Stomach (tissue), 9 donors: Measurements from ENCODE around the gene RGMA. TPM values are rescaled to one million over a fixed set of nuclear protein-coding genes. Genes with fewer than 3 reads are reported as not detected.

Source experiments
- DNase-seq, 2 donors: peaks; one replicate each; pipeline versions ENCODE4 v3.0.0 to v3.0.0-alpha.2; 2013 to 2019
- H3K27ac ChIP-seq, 5 donors: fragments of 200-600 bp in 4 of 5; sonication (generic) in 4 of 5; one replicate each; pipeline ENCODE4 v1.5.1; 2013 to 2019; ENCODE audit warnings: mild to moderate bottlenecking in 1 of 5, moderate library complexity in 1 of 5
- H3K27me3 ChIP-seq, 3 donors: fragments of 200-600 bp; sonication (generic); one replicate each; pipeline ENCODE4 v1.5.1; 2017 to 2019; ENCODE audit warnings: mixed run types in 1 of 3
- H3K36me3 ChIP-seq, 4 donors: fragments of 200-600 bp; sonication (generic); 1 replicate in 3 of 4; 2 replicates in 1 of 4; pipeline ENCODE4 v1.5.1; 2016 to 2019
- H3K4me1 ChIP-seq, 4 donors: fragments of 200-600 bp; sonication (generic); one replicate each; pipeline ENCODE4 v1.5.1; 2016 to 2019
- H3K4me3 ChIP-seq, 4 donors: fragments of 200-600 bp; sonication (generic) in 3 of 4; one replicate each; pipeline ENCODE4 v1.5.1; 2016 to 2019; ENCODE audit warnings: mild to moderate bottlenecking in 1 of 4
- H3K9me3 ChIP-seq, 4 donors: fragments of 200-600 bp; sonication (generic); one replicate each; pipeline ENCODE4 v1.5.1; 2016 to 2019
- EP300 ChIP-seq: sonication (generic); formaldehyde crosslinking; IDR thresholded peaks from one replicate; pipeline ENCODE4 v1.6.1; 2017; ENCODE audit warnings: antibody characterized with exemption
- POLR2A ChIP-seq, 4 donors: fragments of 450-650 bp; IDR thresholded peaks; one replicate each; pipeline ENCODE4 v1.6.1; 2016; ENCODE audit warnings: antibody characterized with exemption in 4 of 4, control low read depth in 2 of 4, mild to moderate bottlenecking in 1 of 4, moderate library complexity in 1 of 4
- POLR2AphosphoS5 ChIP-seq, 3 donors: sonication (generic); formaldehyde crosslinking; IDR thresholded peaks; one replicate each; pipeline ENCODE4 v1.6.1; 2016; ENCODE audit warnings: antibody characterized with exemption in 3 of 3
- WGBS, 5 donors: extraction: QIAGEN DNeasy Blood & Tissue Kit in 3 of 5; methylation state at CpG; one replicate each; pipeline versions ENCODE4 v1.1.5 to v1.1.7; 2013 to 2018; 5-methylcytosine and 5-hydroxymethylcytosine counted together
- intact Hi-C: fragments of 100-400 bp; cut with DNase I; formaldehyde crosslinking; loops from one replicate; pipeline ENCODE4 v1.15.1; 2023; ENCODE audit warnings: low total_unique reads
- polyA plus RNA-seq, 3 donors: library from polyadenylated mRNA; stranded (reverse); fragments of 200-250 nt; gene quantifications; one replicate each; pipeline ENCODE4 v1.2.3, GENCODE V29; 2013
- total RNA-seq, 5 donors: library from RNA; depleted of rRNA; stranded (reverse); fragments of >200 nt; gene quantifications; one replicate each; pipeline versions ENCODE4 v1.1.0 to v1.2.3, GENCODE V29; 2014 to 2016
- TF ChIP-seq, protein P1 (sequence below), 7 experiments: fragments of 450-650 bp in 4 of 7; fragments of 200-600 bp in 3 of 7; sonication (generic) in 3 of 7; IDR thresholded peaks; one replicate each; pipeline ENCODE4 v1.5.1; 2016 to 2019; ENCODE audit warnings: antibody characterized with exemption in 7 of 7, control low read depth in 2 of 7, mild to moderate bottlenecking in 1 of 7
- donor health status: healthy with polysubstance abuse.
- donor health status: Bipolar disorder and iron deficiency.
- donor health status: healthy.

Gene RGMA
- total and polyA plus RNA-seq, 8 donors = 1.7 to 64.2 (median 16.1) TPM

DNA sequence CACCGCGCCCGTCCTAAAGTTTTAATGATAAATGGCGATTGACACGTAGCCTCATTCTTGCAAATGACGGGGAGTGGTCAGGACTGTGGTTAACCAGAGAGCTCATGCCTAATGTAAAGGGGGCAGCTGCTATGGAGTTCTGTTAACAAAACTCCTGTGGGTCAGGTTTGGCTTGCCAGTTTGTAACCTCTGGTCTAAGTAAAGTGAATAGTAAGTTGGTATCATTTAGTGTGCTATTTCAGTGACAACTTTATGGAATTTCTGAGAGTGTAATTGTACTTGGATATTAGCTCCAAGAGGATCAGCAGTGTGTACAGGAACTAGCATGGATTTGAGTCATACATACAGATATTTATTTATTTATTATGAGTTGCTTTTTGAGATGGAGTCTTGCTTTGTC is 87.9 kb downstream of the RGMA start:
- H3K27me3 ChIP-seq = no peaks in the 10 kb centered on the region
- peaks cover 87 to 100% (median 100%) of the 10 kb centered on the region in 4 donors for H3K36me3 ChIP-seq
- TF ChIP-seq POLR2A (IDR thresholded peaks at IDR 0.05) = no peak
- TF ChIP-seq POLR2AphosphoS5 (IDR thresholded peaks at IDR 0.05) = no peak
- no peak for TF ChIP-seq EP300
- TF ChIP-seq, protein P1, sequence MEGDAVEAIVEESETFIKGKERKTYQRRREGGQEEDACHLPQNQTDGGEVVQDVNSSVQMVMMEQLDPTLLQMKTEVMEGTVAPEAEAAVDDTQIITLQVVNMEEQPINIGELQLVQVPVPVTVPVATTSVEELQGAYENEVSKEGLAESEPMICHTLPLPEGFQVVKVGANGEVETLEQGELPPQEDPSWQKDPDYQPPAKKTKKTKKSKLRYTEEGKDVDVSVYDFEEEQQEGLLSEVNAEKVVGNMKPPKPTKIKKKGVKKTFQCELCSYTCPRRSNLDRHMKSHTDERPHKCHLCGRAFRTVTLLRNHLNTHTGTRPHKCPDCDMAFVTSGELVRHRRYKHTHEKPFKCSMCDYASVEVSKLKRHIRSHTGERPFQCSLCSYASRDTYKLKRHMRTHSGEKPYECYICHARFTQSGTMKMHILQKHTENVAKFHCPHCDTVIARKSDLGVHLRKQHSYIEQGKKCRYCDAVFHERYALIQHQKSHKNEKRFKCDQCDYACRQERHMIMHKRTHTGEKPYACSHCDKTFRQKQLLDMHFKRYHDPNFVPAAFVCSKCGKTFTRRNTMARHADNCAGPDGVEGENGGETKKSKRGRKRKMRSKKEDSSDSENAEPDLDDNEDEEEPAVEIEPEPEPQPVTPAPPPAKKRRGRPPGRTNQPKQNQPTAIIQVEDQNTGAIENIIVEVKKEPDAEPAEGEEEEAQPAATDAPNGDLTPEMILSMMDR (IDR thresholded peaks at IDR 0.05) = no peak
- 87 to 98% (median 96%) methylated on average over 6 of the region's 6 CpGs for WGBS, 5 donors
- H3K4me1 ChIP-seq = no peaks in the 10 kb centered on the region
- intact Hi-C loops = no loop called here
- H3K27ac ChIP-seq = no peak overlapping the region
- no peak overlapping the region for H3K4me3 ChIP-seq
- H3K9me3 ChIP-seq = no peaks in the 10 kb centered on the region
- no peak for DNase-seq

DNA sequence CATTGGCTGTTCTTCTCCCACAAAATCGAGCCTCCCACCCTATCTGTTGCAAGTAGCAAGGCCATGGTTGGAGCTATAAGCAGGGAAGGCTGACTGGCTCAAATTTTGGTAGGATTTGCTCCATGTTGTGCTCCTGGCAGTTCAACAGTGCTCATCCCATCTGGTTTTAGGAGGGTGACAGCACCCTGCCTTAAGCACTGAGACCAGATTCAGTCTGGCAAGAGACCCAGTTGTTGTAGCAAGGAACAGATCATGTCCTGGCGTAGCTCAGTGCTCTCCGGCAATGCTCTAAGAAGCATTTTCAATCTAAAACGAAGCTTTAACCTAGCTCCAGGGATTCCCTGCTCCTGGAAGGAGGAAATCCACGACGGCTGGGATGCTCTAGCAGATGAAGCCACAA is 91.2 kb downstream of the RGMA start:
- WGBS, 5 donors = 93 to 99% (median 95%) methylated on average over 6 of the region's 6 CpGs
- Histone ChIP-seq H3K4me3 (no peak overlapping the region), H3K36me3 (peaks cover 84 to 100% (median 98%) of the 10 kb centered on the region in 4 donors), H3K27ac (no peak overlapping the region), H3K4me1 (no peaks in the 10 kb centered on the region), H3K9me3 (no peaks in the 10 kb centered on the region), H3K27me3 (no peaks in the 10 kb centered on the region)
- intact Hi-C loops = loop anchor here (10.0 kb wide), 1 partner anchor 53 kb away; no protein-coding TSS in a partner anchor
- TF ChIP-seq POLR2AphosphoS5 (IDR thresholded peaks at IDR 0.05) (no peak), POLR2A (IDR thresholded peaks at IDR 0.05) (no peak), EP300 (no peak)
- TF ChIP-seq, protein P1 (IDR thresholded peaks at IDR 0.05) = no peak
- no peak for DNase-seq

- TF ChIP-seq, protein P1 (IDR thresholded peaks at IDR 0.05) = no peak
- TF ChIP-seq EP300 = no peak
- TF ChIP-seq POLR2A (IDR thresholded peaks at IDR 0.05) = no peak
- no peak for TF ChIP-seq POLR2AphosphoS5 (IDR thresholded peaks at IDR 0.05)
- Histone ChIP-seq H3K27ac (no peak overlapping the region), H3K9me3 (no peaks in the 10 kb centered on the region), H3K4me3 (no peak overlapping the region), H3K27me3 (no peaks in the 10 kb centered on the region), H3K4me1 (peaks cover 0 to 12% (median 3%) of the 10 kb centered on the region in 4 donors), H3K36me3 (peaks cover 62 to 100% (median 96%) of the 10 kb centered on the region in 4 donors)
- 86 to 96% (median 89%) methylated on average over 9 of the region's 9 CpGs for WGBS, 5 donors
- no peak for DNase-seq
- intact Hi-C loops = loop anchor here (10.0 kb wide), 1 partner anchor 48 kb away; no protein-coding TSS in a partner anchor
Measured at GRCh38 chr15:92992720-92993119, 96.3 kb downstream of the RGMA start.

DNA sequence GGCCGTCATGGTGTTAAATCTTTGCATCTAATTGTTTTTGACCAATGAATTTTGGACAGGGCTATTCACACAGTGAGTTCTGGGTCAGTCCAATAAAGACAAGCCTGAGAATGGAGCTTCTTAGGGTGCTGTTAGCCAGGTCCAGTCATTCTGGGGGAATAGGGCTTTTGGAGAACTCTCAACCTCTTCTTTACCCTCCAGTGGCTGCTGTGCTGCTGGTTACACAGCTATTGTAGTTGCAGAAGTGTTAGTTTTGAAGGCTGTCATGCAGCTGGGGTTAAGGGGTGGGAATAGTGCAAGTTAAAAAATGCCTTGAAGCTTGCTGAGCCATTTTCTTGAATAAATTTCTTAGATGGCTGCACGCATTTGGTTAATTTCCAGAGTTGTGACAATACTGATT is 99.0 kb downstream of the RGMA start:
- TF ChIP-seq POLR2AphosphoS5 (IDR thresholded peaks at IDR 0.05) (no peak), EP300 (no peak), POLR2A (IDR thresholded peaks at IDR 0.05) (no peak)
- TF ChIP-seq, protein P1 (IDR thresholded peaks at IDR 0.05) = no peak
- intact Hi-C loops = loop anchor here (10.0 kb wide), 1 partner anchor 45 kb away; no protein-coding TSS in a partner anchor
- peaks cover 66 to 100% (median 95%) of the 10 kb centered on the region in 4 donors for H3K36me3 ChIP-seq
- H3K27ac ChIP-seq = no peak overlapping the region
- DNase-seq = no peak
- no peaks in the 10 kb centered on the region for H3K27me3 ChIP-seq
- 76 to 93% (median 92%) methylated on average over 2 of the region's 2 CpGs for WGBS, 5 donors
- peaks cover 0 to 12% (median 3%) of the 10 kb centered on the region in 4 donors for H3K4me1 ChIP-seq
- H3K4me3 ChIP-seq = no peak overlapping the region
- no peaks in the 10 kb centered on the region for H3K9me3 ChIP-seq
